ENCODE results near the gene CYTH4.

Gene CYTH4

GRCh38 chr22:37292641-37293040 lies 10.3 kb downstream of the CYTH4 start:
- no peak for DNase-seq

- no peak for DNase-seq
These were observed 10.9 kb downstream of the CYTH4 start for GRCh38 chr22:37293172-37293571.

- DNase-seq = no peak
These were observed 12.4 kb downstream of the CYTH4 start for GRCh38 chr22:37294747-37295146.

GRCh38 chr22:37295213-37295886 lies 13.0 kb downstream of the CYTH4 start:
- DNase-seq = no peak

GRCh38 chr22:37295946-37296345 lies 13.6 kb downstream of the CYTH4 start:
- DNase-seq = no peak

- DNase-seq = no peak
These were observed 16.6 kb downstream of the CYTH4 start for GRCh38 chr22:37298748-37299495.

- no peak for DNase-seq
These were observed 17.7 kb downstream of the CYTH4 start for GRCh38 chr22:37299969-37300509.

GRCh38 chr22:37300551-37301017 lies 18.3 kb downstream of the CYTH4 start:
- DNase-seq = no peak

- no peak for DNase-seq
These were observed 19.0 kb downstream of the CYTH4 start for GRCh38 chr22:37301144-37301830.

GRCh38 chr22:37302674-37303555 lies 20.6 kb downstream of the CYTH4 start:
- DNase-seq = no peak

GRCh38 chr22:37303821-37304274 lies 21.5 kb downstream of the CYTH4 start:
- DNase-seq = no peak

- DNase-seq = no peak
These were observed 22.5 kb downstream of the CYTH4 start for GRCh38 chr22:37304595-37305343.

GRCh38 chr22:37305887-37306286 lies 23.6 kb downstream of the CYTH4 start:
- DNase-seq = no peak

- no peak for DNase-seq
These were observed 24.2 kb downstream of the CYTH4 start for GRCh38 chr22:37306494-37306829.

- no peak for DNase-seq
These were observed 26.3 kb downstream of the CYTH4 start for GRCh38 chr22:37308385-37309200.

- DNase-seq = no peak
These were observed 27.1 kb downstream of the CYTH4 start for GRCh38 chr22:37309211-37310074.

- DNase-seq = no peak
These were observed 27.8 kb downstream of the CYTH4 start for GRCh38 chr22:37310075-37310606.

- no peak for DNase-seq
These were observed 28.7 kb downstream of the CYTH4 start for GRCh38 chr22:37310815-37311595.
